ENCODE measurements around the gene TP53TG5. TPM values are rescaled to one million over a fixed set of nuclear protein-coding genes. Genes with fewer than 3 reads are reported as not detected.

Gene TP53TG5
- total and polyA plus RNA-seq, 10 of the 15 experiments (the other 5 are each of a cell fraction or from before 2014, with no cell fraction given): 0.24 TPM; not detected in 9

DNA sequence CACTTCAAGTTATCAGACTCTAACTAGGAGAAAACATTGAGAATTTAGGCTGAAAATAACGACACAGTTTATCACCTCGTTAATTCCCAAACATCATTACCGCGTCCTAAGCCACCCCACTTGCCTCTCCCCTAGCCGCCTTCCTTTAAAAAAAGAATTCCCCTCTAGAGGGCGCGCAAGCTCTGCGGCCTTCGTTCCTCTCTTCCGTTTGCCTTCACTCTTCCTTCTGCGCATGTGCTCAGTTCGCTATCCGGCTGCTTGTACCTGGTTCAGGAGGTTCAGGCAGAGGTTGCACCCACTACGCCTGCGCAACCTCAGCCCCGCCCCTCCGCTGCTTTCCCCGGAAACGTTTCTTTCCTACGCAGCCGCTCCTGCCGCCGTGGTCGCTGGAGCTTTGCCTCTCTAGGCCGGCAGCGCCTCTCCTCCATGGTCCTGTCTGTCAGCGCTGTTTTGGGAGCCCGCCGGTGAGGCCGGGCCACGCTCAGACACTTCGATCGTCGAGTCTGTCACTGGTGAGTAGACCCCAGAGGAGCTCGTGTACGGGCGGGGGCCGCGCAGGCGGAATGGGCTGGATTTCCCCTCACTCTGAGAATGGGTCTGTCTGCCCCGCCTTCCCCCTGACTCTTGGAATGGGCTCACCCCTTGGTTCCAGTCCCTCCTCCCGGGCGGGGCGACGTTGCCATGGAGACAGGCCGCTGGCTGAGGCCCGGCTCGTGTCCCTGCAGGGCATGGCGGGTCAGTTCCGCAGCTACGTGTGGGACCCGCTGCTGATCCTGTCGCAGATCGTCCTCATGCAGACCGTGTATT lies 15.1 kb downstream of the TP53TG5 start, which contains the start of gene SYS1 (continued):
- peak; percentile 91 for TF ChIP-seq RAD21 (IDR thresholded peaks at IDR 0.05; ENCODE audit: insufficient read depth, low read depth, low read length)
- no peak for TF ChIP-seq NR2C2 (IDR thresholded peaks at IDR 0.05; ENCODE audit: borderline replicate concordance, control insufficient read depth, insufficient read length, low read depth)
- TF ChIP-seq BACH1 (IDR thresholded peaks at IDR 0.05; ENCODE audit: borderline replicate concordance): peak; percentile 78; the same call in 1 of the 2 replicates
- no peak; the same call in 1 of the 2 replicates for TF ChIP-seq RB1 (IDR thresholded peaks at IDR 0.05; ENCODE audit: borderline replicate concordance)
- TF ChIP-seq, protein P1, sequence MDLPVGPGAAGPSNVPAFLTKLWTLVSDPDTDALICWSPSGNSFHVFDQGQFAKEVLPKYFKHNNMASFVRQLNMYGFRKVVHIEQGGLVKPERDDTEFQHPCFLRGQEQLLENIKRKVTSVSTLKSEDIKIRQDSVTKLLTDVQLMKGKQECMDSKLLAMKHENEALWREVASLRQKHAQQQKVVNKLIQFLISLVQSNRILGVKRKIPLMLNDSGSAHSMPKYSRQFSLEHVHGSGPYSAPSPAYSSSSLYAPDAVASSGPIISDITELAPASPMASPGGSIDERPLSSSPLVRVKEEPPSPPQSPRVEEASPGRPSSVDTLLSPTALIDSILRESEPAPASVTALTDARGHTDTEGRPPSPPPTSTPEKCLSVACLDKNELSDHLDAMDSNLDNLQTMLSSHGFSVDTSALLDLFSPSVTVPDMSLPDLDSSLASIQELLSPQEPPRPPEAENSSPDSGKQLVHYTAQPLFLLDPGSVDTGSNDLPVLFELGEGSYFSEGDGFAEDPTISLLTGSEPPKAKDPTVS (IDR thresholded peaks at IDR 0.05; ENCODE audit: low read depth, low read length): no peak
- TF ChIP-seq ETV6 (conservative IDR thresholded peaks at IDR 0.05 in 1 of 2, IDR thresholded peaks at IDR 0.05 in 1 of 2; ENCODE audit: borderline replicate concordance in 1 of 2, low read depth in 1 of 2): peak in 1 of 2 experiments; percentile 30; a peak in 1 of 4 replicates
- TF ChIP-seq IRF4 (IDR thresholded peaks at IDR 0.05; ENCODE audit: low read depth, low read length): no peak
- peak; percentile 52 for TF ChIP-seq YY1 (IDR thresholded peaks at IDR 0.05; ENCODE audit: low read depth, low read length)
- TF ChIP-seq SREBF2 (IDR thresholded peaks at IDR 0.05; ENCODE audit: low read length): no peak
- TF ChIP-seq MYB (IDR thresholded peaks at IDR 0.05; ENCODE audit: borderline replicate concordance, low read depth, low read length): no peak
- TF ChIP-seq CHD4 (IDR thresholded peaks at IDR 0.05): no peak
- no peak for TF ChIP-seq FOS (IDR thresholded peaks at IDR 0.05; ENCODE audit: borderline replicate concordance, extremely low read depth, insufficient read length)
- peak; percentile 81 for TF ChIP-seq BCLAF1 (IDR thresholded peaks at IDR 0.05)
- peak; percentile 73 for TF ChIP-seq RELA (IDR thresholded peaks at IDR 0.05; ENCODE audit: borderline replicate concordance, partially characterized antibody)
- TF ChIP-seq HDAC6 (IDR thresholded peaks at IDR 0.05; ENCODE audit: unreplicated experiment): no peak
- TF ChIP-seq, protein P2, sequence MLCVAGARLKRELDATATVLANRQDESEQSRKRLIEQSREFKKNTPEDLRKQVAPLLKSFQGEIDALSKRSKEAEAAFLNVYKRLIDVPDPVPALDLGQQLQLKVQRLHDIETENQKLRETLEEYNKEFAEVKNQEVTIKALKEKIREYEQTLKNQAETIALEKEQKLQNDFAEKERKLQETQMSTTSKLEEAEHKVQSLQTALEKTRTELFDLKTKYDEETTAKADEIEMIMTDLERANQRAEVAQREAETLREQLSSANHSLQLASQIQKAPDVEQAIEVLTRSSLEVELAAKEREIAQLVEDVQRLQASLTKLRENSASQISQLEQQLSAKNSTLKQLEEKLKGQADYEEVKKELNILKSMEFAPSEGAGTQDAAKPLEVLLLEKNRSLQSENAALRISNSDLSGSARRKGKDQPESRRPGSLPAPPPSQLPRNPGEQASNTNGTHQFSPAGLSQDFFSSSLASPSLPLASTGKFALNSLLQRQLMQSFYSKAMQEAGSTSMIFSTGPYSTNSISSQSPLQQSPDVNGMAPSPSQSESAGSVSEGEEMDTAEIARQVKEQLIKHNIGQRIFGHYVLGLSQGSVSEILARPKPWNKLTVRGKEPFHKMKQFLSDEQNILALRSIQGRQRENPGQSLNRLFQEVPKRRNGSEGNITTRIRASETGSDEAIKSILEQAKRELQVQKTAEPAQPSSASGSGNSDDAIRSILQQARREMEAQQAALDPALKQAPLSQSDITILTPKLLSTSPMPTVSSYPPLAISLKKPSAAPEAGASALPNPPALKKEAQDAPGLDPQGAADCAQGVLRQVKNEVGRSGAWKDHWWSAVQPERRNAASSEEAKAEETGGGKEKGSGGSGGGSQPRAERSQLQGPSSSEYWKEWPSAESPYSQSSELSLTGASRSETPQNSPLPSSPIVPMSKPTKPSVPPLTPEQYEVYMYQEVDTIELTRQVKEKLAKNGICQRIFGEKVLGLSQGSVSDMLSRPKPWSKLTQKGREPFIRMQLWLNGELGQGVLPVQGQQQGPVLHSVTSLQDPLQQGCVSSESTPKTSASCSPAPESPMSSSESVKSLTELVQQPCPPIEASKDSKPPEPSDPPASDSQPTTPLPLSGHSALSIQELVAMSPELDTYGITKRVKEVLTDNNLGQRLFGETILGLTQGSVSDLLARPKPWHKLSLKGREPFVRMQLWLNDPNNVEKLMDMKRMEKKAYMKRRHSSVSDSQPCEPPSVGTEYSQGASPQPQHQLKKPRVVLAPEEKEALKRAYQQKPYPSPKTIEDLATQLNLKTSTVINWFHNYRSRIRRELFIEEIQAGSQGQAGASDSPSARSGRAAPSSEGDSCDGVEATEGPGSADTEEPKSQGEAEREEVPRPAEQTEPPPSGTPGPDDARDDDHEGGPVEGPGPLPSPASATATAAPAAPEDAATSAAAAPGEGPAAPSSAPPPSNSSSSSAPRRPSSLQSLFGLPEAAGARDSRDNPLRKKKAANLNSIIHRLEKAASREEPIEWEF (IDR thresholded peaks at IDR 0.05; ENCODE audit: insufficient replicate concordance, low read depth, low read length): no peak

Data from GM12878 (cell line).